GDM1 (cell line): ENCODE data around the gene ING3.

Experiments
- DNase-seq: peaks from one replicate; lab custom pipeline; 2025; lab: John Stamatoyannopoulos, UW

Gene ING3

GRCh38 chr7:120988591-120989256, 38.1 kb downstream of the ING3 start, which contains the start of gene CPED1:
CPED1 (plus strand) TSS chr7:120988711; CDS start chr7:120989622, 911 bp downstream.
- DNase-seq, result peak; percentile 56

GRCh38 chr7:120989257-120990220, 39.0 kb downstream of the ING3 start:
- no peak for DNase-seq

- DNase-seq, result no peak
Measured at GRCh38 chr7:120990468-120991118, 40.0 kb downstream of the ING3 start.

- no peak for DNase-seq
Measured at GRCh38 chr7:120991161-120991560, 40.6 kb downstream of the ING3 start.

- no peak for DNase-seq
Measured at GRCh38 chr7:120991581-120991980, 41.0 kb downstream of the ING3 start.

GRCh38 chr7:120992272-120992964, 41.8 kb downstream of the ING3 start:
- DNase-seq, result no peak

- DNase-seq, result no peak
Measured at GRCh38 chr7:120992965-120993494, 42.5 kb downstream of the ING3 start.

GRCh38 chr7:120993553-120994191, 43.1 kb downstream of the ING3 start:
- no peak for DNase-seq

- DNase-seq, result no peak
Measured at GRCh38 chr7:120994512-120995410, 44.2 kb downstream of the ING3 start.

- peak; percentile 38 for DNase-seq
Measured at GRCh38 chr7:120995654-120996053, 45.1 kb downstream of the ING3 start.

GRCh38 chr7:120996333-120996987, 45.9 kb downstream of the ING3 start:
- DNase-seq, result peak; percentile 85

- DNase-seq, result no peak
Measured at GRCh38 chr7:120996988-120997345, 46.4 kb downstream of the ING3 start.

GRCh38 chr7:120997882-120998474, 47.4 kb downstream of the ING3 start:
- DNase-seq, result no peak

GRCh38 chr7:120998520-120998919, 47.9 kb downstream of the ING3 start:
- no peak for DNase-seq

GRCh38 chr7:120998996-120999565, 48.5 kb downstream of the ING3 start:
- DNase-seq, result no peak

GRCh38 chr7:121000081-121000983, 49.8 kb downstream of the ING3 start:
- no peak for DNase-seq

GRCh38 chr7:121001234-121001906, 50.8 kb downstream of the ING3 start:
- no peak for DNase-seq
